ENCODE data around the gene NCAPG2.

The NCAPG2 gene

GRCh38 chr7:158727690-158728089 lies 23.1 kb upstream of the NCAPG2 start:
- peaks cover 9% of the 10 kb centered on the region for H3K4me1 Mint-ChIP-seq
- no peaks in the 10 kb centered on the region for H3K9me3 Mint-ChIP-seq
- no peak overlapping the region for H3K27ac Mint-ChIP-seq
- no peaks in the 10 kb centered on the region for H3K27me3 Mint-ChIP-seq (ENCODE audit: low read depth)
- H3K36me3 Mint-ChIP-seq (ENCODE audit: low read depth): peaks cover 11% of the 10 kb centered on the region
- no peak overlapping the region for H3K4me3 Mint-ChIP-seq
- TF ChIP-seq, protein P1, sequence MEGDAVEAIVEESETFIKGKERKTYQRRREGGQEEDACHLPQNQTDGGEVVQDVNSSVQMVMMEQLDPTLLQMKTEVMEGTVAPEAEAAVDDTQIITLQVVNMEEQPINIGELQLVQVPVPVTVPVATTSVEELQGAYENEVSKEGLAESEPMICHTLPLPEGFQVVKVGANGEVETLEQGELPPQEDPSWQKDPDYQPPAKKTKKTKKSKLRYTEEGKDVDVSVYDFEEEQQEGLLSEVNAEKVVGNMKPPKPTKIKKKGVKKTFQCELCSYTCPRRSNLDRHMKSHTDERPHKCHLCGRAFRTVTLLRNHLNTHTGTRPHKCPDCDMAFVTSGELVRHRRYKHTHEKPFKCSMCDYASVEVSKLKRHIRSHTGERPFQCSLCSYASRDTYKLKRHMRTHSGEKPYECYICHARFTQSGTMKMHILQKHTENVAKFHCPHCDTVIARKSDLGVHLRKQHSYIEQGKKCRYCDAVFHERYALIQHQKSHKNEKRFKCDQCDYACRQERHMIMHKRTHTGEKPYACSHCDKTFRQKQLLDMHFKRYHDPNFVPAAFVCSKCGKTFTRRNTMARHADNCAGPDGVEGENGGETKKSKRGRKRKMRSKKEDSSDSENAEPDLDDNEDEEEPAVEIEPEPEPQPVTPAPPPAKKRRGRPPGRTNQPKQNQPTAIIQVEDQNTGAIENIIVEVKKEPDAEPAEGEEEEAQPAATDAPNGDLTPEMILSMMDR (IDR thresholded peaks at IDR 0.05; ENCODE audit: unreplicated experiment in 3 of 3): no peak

DNA sequence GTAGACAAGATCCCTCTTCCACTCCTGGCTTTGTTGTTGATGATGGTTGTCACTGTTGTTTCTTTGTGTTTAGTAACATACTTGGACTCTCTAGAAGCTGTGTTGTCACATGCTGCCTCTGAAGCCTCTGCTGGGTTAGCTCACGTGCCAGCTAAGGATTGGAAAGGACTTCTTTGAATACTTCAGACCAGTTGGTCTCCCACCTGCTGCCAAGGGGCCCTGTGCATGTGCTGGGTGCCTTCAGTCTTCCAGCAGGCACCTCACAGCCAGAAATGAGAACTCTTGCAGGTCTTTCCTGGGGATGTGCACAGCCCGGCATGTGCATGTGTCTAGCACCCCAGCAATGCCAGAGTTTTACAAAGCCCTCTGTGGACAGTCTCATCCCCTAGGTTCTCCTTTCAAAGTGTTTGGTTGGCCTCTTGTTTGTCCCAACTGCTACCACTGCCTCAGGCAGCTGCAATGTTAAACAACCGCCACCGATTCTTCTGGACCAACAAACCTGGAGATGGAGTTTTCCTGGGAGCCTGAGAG lies 21.7 kb upstream of the NCAPG2 start:
- no peaks in the 10 kb centered on the region for H3K27me3 Mint-ChIP-seq (ENCODE audit: low read depth)
- peaks cover 9% of the 10 kb centered on the region for H3K4me1 Mint-ChIP-seq
- H3K4me3 Mint-ChIP-seq: no peak overlapping the region
- no peak overlapping the region for H3K27ac Mint-ChIP-seq
- H3K36me3 Mint-ChIP-seq (ENCODE audit: low read depth): peaks cover 11% of the 10 kb centered on the region
- TF ChIP-seq, protein P1 (IDR thresholded peaks at IDR 0.05; ENCODE audit: unreplicated experiment in 3 of 3): no peak
- H3K9me3 Mint-ChIP-seq: no peaks in the 10 kb centered on the region

DNA sequence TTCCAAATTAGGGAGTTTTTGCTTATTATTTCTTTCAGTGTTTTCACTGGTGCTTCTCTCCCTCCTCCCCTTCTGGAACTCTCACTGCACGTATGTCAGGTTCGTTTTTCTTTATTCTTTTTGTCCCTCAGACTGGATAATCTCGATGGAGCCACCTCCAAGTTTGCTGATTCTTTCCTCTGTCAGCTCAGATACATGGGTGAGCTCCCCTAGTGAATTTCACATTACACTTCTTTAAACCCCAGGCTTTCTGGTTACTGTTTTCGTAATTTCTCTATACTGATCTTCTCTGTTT lies 20.8 kb upstream of the NCAPG2 start:
- TF ChIP-seq, protein P1 (IDR thresholded peaks at IDR 0.05; ENCODE audit: unreplicated experiment in 3 of 3): no peak
- peaks cover 8% of the 10 kb centered on the region for H3K36me3 Mint-ChIP-seq (ENCODE audit: low read depth)
- H3K4me1 Mint-ChIP-seq: peaks cover 4% of the 10 kb centered on the region
- no peak overlapping the region for H3K4me3 Mint-ChIP-seq
- H3K27me3 Mint-ChIP-seq (ENCODE audit: low read depth): no peaks in the 10 kb centered on the region
- H3K9me3 Mint-ChIP-seq: no peaks in the 10 kb centered on the region
- H3K27ac Mint-ChIP-seq: no peak overlapping the region

DNA sequence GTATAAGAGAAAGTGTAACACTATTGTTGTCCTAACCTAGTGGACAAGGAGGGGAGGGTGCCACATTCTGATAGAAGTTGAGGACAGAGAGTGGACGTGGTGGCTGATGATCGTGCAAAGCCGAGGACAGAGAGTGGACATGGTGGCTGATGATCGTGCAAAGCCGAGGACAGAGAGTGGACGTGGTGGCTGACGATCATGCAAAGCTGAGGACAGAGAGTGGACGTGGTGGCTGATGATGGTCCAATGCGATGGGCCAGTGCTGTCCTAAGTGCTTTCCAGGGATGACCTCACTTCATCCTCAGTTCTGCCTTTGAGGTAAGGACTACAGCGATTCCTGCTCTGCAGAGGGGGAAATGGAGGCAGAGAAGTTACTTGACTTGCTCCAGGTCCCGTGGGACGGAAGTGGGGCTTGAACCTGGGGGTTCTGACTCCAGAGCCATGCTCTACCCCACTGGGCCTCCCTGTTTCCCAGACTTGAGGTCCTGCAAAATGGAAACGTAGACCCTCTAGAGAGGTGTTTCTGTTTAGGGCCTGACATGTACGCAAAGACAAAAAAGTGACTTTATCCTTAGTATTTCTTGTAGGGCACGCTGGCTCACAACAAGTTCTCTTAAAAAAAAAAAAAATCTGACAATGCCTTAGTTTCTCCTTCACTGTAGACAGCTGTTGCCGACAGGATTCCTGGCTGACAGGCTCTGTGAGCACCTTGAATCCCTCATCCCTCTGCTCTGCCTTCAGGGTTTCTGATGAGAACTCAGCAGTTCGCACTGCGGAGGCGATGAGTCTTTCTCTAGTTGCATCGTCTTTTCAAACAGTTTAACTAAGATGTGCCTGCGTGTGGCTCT lies 20.3 kb upstream of the NCAPG2 start:
- no peaks in the 10 kb centered on the region for H3K27me3 Mint-ChIP-seq (ENCODE audit: low read depth)
- no peak overlapping the region for H3K4me3 Mint-ChIP-seq
- no peaks in the 10 kb centered on the region for H3K4me1 Mint-ChIP-seq
- H3K27ac Mint-ChIP-seq: no peak overlapping the region
- TF ChIP-seq, protein P1 (IDR thresholded peaks at IDR 0.05; ENCODE audit: unreplicated experiment in 3 of 3): no peak
- H3K9me3 Mint-ChIP-seq: no peaks in the 10 kb centered on the region
- peaks cover 3% of the 10 kb centered on the region for H3K36me3 Mint-ChIP-seq (ENCODE audit: low read depth)

GRCh38 chr7:158723714-158724385 lies 19.2 kb upstream of the NCAPG2 start:
- TF ChIP-seq, protein P1 (IDR thresholded peaks at IDR 0.05; ENCODE audit: unreplicated experiment in 3 of 3): no peak
- H3K27ac Mint-ChIP-seq: no peak overlapping the region
- H3K4me1 Mint-ChIP-seq: no peaks in the 10 kb centered on the region
- peaks cover 5% of the 10 kb centered on the region for H3K27me3 Mint-ChIP-seq (ENCODE audit: low read depth)
- H3K36me3 Mint-ChIP-seq (ENCODE audit: low read depth): no peaks in the 10 kb centered on the region
- H3K4me3 Mint-ChIP-seq: no peak overlapping the region
- H3K9me3 Mint-ChIP-seq: no peaks in the 10 kb centered on the region

All from nephron (organoid).